AG08395 (cell line): ENCODE measurements around the gene SEC24C.
"Not testable (repeated sequence)": the region's sequence is repeated elsewhere in the genome, so short reads cannot be mapped to it uniquely, and the experiment has no call there.

ENCODE experiments used
- DNase-seq: peaks from one replicate; pipeline ENCODE4 v3.0.0; 2012; ENCODE audit warnings: mixed read lengths, low spot score

The SEC24C gene

GRCh38 chr10:73772281-73773151, 28.3 kb downstream of the SEC24C start:
- peak; percentile 82 for DNase-seq

DNA sequence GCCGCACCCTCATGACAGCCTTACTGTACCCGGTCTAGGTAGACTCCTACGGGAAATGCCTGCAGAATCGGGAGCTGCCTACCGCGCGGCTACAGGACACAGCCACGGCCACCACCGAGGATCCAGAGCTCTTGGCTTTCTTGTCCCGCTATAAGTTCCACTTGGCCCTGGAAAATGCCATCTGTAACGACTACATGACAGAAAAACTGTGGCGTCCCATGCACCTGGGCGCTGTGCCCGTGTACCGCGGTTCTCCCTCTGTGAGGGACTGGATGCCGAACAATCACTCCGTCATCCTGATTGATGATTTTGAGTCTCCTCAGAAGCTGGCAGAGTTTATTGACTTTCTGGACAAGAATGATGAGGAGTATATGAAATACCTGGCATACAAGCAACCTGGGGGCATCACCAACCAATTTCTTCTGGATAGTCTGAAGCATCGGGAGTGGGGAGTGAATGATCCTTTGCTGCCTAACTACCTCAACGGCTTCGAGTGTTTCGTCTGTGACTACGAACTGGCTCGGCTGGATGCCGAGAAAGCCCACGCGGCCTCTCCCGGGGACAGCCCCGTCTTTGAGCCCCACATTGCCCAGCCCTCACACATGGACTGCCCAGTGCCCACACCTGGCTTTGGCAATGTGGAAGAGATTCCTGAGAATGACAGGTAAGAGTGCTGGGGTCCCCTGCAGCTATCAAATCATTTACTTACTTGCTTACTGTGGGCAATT, 29.1 kb downstream of the SEC24C start:
- no peak for DNase-seq

DNA sequence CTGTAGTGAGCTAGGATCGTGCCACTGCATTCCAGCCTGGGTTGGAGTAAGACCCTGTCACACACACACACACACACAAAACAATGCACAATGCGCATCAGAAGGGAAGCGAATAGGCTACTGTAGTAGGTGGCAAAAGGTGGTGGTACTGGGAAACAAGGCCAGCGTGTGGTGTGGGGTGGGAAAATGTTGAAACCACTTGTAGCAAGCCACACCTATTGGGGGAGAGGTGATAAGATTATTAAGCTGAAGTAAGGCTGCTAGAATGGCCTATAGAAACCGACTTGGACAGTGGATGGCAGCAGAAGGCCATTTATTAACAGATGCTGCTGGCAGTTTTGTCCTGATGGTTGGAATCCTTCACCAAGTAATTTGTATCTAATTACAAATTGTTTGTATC, 30.5 kb downstream of the SEC24C start:
- DNase-seq, result no peak

DNA sequence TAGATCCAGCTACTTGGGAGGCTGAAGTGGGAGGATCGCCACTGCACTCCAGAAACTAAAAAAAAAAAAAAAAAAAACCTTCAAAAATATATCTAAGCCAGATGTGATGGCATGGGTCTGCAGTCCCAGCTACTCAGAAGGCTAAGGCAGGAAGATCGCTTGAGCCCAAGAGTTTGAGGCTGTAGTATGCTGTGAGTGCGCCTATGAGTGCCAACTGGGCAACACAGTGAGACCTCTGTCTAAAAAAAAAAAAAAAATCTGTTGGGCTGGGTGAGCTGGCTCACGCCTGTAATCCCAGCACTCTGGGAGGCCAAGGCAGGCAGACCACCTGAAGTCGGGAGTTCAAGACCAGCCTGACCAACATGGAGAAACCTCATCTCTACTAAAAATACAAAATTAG, 34.8 kb downstream of the SEC24C start:
- DNase-seq, result no peak

DNA sequence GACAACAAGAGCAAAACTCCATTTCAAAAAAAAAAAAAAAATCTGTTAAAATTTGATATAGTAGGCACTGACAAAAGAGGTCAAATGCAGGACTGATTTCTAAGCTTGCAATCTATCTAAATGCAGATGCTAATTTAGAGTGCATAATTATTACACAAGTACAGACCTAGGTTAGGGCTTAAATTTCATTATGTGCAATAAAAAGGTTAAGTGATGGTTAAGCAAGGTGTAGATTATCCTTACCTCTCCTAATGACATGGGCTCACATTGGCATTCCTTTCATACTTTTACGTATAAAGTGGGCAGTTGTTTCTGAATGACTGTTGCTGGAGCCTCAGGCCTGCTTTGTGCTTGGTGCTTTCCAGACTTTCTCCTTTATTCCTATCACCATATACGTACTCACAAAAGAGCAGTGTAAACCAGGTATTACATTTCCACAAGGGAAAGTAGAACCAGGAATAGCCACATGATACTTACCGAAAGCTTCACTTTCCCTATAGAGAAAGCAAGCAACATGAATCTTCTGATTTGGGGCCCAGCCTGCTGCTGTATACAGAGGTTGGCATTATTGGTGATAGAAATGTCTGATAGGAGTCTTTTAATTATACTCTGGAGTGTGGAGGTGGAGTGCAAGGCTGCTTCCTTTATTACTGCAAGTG, 35.5 kb downstream of the SEC24C start:
- no peak for DNase-seq

DNA sequence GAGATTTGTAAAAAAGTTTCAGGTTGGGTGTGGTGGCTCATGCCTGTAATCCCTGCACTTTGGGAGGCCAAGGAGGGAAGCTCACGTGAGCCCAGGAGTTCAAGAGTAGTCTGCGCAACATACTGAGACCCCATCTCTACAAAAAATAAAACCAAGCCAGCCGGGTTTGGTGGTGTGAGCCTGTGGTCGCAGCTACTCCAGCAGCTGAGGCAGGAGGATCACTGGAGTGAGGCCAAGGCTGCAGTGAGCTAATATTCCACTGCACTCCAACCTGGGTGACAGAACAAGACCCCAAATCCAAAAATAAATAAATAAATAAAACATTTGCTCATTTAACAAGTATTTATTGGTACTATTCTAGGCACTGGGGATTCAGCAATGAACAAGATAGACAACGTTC, 36.1 kb downstream of the SEC24C start:
- DNase-seq, result no peak

- no peak for DNase-seq
These were observed 36.8 kb downstream of the SEC24C start for GRCh38 chr10:73780966-73781365.

GRCh38 chr10:73781548-73781878, 37.3 kb downstream of the SEC24C start:
- DNase-seq, result no peak

DNA sequence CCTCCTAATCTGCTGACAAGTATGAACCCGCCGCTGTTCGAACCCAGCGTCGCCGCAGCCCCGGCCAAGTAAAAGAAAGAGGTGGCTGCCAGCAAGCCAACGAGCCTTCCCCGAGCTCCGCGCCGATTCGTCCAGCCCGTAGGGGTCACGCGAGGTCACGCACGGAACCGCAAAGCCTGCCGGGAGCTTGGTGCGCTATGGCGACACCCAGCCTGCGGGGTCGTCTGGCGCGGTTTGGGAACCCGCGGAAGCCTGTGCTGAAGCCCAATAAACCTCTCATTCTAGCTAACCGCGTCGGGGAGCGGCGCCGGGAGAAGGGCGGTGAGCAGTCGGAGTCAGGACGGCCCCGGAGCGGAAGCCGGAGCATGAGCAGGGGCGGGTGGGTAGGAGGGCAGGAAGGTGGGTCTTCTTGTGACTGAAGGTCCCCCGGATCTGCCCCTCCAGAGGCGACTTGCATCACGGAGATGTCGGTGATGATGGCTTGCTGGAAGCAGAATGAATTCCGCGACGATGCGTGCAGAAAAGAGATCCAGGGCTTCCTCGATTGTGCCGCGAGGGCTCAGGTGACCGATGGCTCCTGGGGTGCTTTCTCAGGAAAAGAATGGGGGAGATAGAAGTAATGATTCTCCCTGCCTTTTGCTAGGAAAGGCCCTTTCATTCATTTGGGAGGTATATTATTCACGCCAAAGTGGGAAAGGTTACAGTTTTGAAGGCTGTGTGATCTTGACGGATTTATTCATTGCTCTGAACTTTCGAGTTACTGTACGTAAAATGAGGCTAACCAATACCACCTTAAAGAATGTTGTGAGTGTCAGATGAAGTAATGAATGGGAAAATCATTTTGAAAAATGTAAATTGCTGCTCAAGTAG, 37.9 kb downstream of the SEC24C start, which contains the start of gene CHCHD1:
TSS of gene CHCHD1 (plus strand) at position 170 of the 870 bp plus-strand sequence. CDS start at position 198, 28 bp downstream.
- DNase-seq, result peak; percentile 91

DNA sequence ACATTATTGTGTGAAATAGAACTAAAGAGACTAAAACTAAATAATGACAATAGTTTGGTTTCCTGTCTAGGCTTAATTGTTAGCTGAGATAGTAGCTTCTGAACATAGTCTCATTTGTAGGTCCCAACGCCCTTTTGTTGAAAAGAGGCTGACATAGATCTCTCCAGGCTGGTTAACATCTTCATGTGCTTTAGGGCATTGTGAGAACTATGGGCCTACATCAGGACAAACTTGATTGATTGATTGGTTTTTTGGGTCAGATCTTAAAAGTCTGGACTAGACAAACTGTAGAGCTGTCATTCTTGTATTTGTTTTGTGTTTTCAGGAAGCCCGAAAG, 38.5 kb downstream of the SEC24C start:
- DNase-seq, result no peak

DNA sequence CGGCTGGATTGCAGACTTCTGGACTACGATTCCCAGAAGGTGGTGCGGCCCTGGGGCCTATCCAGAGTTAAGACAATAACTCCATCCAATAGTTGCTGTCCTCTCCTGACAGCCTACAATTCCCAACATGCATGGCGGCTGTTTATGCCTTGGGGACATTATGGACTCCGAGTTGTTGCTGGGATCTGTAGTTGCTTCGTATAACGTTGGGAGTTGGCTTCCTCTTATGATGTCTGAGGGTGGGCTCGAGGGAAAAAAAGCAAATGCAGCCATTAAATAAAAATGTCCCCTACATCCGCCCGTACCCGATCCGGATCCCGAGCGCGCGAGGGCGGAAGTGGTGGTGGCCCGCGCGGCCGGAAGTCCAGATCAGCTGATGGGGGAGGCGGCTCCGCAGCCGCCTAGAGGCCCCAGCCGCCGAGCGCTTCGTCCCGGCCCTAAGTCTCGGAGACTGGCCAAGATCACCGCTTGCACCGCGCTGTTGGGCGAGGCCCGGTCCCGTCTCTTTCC, 41.1 kb downstream of the SEC24C start, which contains the start of gene ZSWIM8:
TSS of gene ZSWIM8 (plus strand) at position 396 of the 510 bp plus-strand sequence. CDS start 273 bp downstream, outside the sequence.
- peak; percentile 94 for DNase-seq

DNA sequence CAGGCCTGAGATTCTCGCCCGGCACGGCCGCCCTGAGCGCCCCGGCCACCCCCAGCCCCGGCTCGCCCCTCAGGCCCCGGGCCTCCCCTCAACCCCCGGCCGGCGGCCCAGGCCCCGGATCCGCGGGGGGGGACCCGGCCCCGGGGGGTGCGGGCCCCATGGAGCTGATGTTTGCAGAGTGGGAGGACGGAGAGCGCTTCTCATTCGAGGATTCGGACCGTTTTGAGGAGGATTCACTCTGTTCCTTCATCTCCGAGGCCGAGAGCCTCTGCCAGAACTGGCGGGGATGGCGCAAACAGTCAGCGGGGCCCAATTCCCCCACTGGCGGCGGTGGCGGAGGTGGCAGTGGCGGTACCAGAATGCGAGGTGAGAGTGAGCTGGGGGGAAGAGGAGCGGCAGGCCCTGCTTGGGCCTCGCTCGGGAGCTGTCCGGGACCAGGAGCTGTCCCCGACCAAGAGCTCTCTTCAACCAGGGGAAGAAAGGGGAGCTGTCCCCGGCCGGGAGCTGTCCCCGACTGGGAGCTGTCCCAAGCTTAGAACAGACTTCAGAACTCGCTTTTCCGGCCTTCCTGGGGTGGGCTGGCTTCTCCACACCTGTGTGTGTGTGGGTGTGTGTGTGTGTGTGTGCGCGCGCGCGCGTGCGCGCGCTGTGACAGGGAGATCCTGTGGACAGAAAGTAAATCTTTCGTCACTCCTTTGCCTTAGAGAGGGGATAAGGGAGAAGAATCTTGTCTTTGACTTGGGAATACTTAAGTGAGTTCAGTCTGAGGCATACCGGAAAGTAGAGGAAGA, 41.7 kb downstream of the SEC24C start:
- DNase-seq, result peak; percentile 51

DNA sequence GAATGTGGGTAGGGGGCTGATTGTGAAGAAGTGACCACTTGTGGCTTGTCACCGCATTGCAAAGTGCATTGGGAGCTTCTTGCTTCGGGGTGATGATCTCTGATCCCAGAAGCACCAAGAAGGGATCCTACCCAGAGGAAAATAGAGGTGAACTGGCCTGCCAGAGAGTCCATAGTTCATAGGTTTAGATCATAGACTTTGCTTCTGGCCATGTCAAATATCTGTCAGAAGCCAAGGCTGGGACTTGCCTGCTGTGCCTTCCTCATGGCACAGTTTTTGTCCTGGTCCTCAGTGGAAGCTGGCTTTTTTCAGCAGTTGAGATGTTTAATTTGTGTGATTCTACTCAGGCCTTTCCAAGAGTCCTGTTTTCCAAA, 42.3 kb downstream of the SEC24C start:
- DNase-seq, result no peak

DNA sequence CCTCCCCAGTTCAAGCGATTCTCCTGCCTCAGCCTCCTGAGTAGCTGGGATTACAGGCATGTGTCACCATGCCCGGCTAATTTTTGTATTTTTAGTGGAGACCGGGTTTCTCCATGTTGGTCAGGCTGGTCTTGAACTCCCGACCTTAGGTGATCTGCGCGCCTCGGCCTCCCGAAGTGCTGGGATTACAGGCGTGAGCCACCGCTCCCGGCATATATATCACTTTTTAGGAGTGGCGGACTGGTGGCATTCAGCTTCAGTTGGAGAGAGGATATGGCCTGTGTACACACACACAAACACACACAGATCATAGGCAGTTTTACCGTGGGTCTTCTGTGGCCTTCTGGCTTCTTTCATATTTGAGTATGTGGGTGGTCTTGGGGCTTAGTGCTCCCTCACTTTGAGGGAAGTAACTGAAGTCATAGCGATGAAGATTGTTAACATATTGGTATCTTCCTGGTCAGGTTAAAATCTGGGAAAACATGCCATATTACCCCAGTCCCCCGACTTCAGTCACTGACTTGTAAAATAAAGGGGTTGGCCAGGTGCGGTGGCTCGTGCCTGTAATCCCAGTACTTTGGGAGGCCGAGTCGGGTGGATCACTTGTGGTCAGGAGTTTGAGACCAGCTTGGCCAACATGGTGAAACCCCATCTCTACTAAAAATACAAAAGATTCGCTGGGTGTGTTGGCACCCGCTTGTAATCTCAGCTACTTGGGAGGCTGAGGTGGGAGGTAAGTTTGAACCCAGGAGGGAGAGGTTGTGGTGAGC, 43.0 kb downstream of the SEC24C start:
- not testable (repeated sequence) for DNase-seq

- DNase-seq, result no peak
These were observed 44.9 kb downstream of the SEC24C start for GRCh38 chr10:73788864-73789658.

DNA sequence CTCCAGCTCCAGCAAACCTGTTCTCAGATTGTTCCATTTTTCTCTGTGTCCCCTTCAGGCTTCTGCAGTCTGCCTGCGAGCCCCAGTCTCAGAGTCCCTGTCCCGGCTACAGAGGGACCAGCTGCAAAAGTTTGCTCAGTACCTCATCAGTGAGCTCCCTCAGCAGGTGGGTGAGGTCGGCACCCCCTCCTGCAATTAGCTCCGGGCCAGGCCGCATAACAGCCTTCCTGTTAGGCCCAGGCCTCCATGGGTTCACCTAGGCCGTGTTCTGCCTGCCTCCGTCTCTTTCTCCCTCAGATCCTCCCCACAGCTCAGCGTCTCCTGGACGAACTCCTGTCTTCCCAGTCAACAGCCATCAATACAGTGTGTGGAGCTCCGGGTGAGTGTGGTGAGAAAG, 45.5 kb downstream of the SEC24C start:
- no peak for DNase-seq

DNA sequence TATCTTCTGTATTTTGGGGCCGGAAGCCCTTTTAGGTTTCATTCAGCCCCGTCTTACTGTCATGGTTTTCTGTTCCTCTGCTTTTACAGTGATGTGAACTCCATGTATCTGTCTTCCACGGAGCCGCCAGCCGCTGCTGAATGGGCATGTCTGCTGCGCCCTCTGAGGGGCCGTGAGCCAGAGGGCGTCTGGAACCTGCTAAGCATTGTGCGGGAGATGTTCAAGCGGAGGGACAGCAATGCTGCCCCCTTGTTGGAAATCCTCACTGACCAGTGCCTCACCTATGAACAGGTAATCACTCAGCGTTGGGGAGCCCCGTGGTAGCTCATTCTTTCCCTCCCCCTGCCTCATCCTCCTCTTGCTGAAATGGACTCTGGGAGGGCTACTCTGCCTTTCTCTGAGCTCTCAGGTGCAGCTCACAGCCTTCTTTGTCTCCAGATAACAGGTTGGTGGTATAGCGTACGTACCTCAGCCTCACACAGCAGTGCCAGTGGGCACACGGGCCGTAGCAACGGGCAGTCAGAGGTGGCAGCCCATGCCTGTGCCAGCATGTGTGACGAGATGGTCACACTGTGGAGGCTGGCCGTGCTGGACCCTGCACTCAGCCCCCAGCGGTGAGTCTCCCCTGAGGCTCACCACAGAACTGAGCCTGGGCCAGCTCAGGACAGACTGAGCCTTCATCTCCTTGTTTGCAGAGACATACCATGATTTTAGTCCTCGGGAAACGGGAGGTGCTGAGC, 46.9 kb downstream of the SEC24C start:
- DNase-seq, result no peak

DNA sequence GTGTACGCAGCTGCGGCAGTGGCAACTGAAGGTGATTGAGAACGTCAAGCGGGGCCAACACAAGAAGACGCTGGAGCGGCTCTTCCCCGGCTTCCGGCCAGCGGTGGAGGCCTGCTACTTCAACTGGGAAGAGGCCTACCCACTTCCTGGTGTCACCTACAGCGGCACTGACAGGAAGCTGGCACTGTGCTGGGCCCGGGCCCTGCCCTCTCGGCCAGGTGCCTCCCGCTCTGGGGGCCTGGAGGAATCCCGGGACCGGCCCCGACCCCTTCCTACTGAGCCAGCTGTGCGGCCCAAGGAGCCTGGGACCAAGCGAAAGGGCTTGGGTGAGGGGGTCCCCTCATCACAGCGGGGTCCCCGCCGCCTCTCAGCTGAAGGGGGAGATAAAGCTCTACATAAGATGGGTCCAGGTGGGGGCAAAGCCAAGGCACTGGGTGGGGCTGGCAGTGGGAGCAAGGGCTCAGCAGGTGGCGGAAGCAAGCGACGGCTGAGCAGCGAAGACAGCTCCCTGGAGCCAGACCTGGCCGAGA, 47.8 kb downstream of the SEC24C start:
- no peak for DNase-seq
